GM23338 (cell line): ENCODE results near the gene ART4.

Source experiments
- EZH2 ChIP-seq: fragments of 200-600 bp; sonication (generic); IDR thresholded peaks from one replicate; pipeline ENCODE4 v1.8.0; 2017; ENCODE audit warnings: antibody characterized with exemption, mild to moderate bottlenecking, low read depth; ENCODE audit not compliant: unreplicated experiment
- EZH2phosphoT487 ChIP-seq: fragments of 200-600 bp; sonication (generic); IDR thresholded peaks from one replicate; pipeline ENCODE4 v1.8.1; 2018; ENCODE audit warnings: antibody characterized with exemption; ENCODE audit not compliant: unreplicated experiment
- POLR2AphosphoS5 ChIP-seq: IDR thresholded peaks from 2 replicates; pipeline ENCODE4 v1.6.1; 2016; ENCODE audit warnings: antibody characterized with exemption, low read depth

- TF ChIP-seq EZH2phosphoT487 (no peak), POLR2AphosphoS5 (no peak), EZH2 (no peak)
These were observed 1.1 kb upstream of the ART4 start for GRCh38 chr12:14844401-14844800.
